Esophagus squamous epithelium (tissue), 5 donors: ENCODE data around the gene TMEM44. TPM values are rescaled to one million over a fixed set of nuclear protein-coding genes. Genes with fewer than 3 reads are reported as not detected.

Experiments
- DNase-seq: peaks from one replicate; lab custom pipeline; 2025; lab: John Stamatoyannopoulos, UW
- H3K27ac ChIP-seq, 4 donors: fragments of 200-600 bp; sonication (generic); one replicate each; pipeline ENCODE4 v1.5.1; 2016 to 2019; ENCODE audit warnings: mild to moderate bottlenecking in 1 of 4
- H3K27me3 ChIP-seq, 4 donors: fragments of 200-600 bp; sonication (generic); 1 replicate in 3 of 4; 2 replicates in 1 of 4; pipeline versions ENCODE4 v1.5.1 to v1.6.0; 2017 to 2021; ENCODE audit warnings: antibody characterized with exemption in 1 of 4
- H3K36me3 ChIP-seq, 3 donors: fragments of 200-600 bp; sonication (generic); one replicate each; pipeline ENCODE4 v1.5.1; 2016 to 2019
- H3K4me1 ChIP-seq, 3 donors: fragments of 200-600 bp; sonication (generic); one replicate each; pipeline ENCODE4 v1.5.1; 2017 to 2019
- H3K4me3 ChIP-seq, 4 donors: fragments of 200-600 bp; sonication (generic); 1 replicate in 3 of 4; 2 replicates in 1 of 4; pipeline ENCODE4 v1.5.1; 2016 to 2019; ENCODE audit warnings: mild to moderate bottlenecking in 2 of 4, moderate library complexity in 1 of 4
- H3K9me3 ChIP-seq, 3 donors: fragments of 200-600 bp; sonication (generic); one replicate each; pipeline ENCODE4 v1.5.1; 2016 to 2019
- CTCF ChIP-seq, 6 experiments: fragments of 450-650 bp in 4 of 6; fragments of 200-600 bp in 2 of 6; sonication (generic) in 2 of 6; IDR thresholded peaks; one replicate each; pipeline ENCODE4 v1.5.1; 2016 to 2019; ENCODE audit warnings: antibody characterized with exemption in 6 of 6, mild to moderate bottlenecking in 4 of 6, moderate library complexity in 4 of 6
- POLR2A ChIP-seq, 4 donors: fragments of 450-650 bp; IDR thresholded peaks; one replicate each; pipeline ENCODE4 v1.6.1; 2017; ENCODE audit warnings: antibody characterized with exemption in 4 of 4, mild to moderate bottlenecking in 4 of 4, moderate library complexity in 3 of 4
- WGBS, 2 donors: methylation state at CpG; one replicate each; pipeline ENCODE4 v1.1.5; 2018; 5-methylcytosine and 5-hydroxymethylcytosine counted together
- intact Hi-C: fragments of 100-400 bp; cut with DNase I; formaldehyde crosslinking; loops from one replicate; pipeline ENCODE4 v1.15.0; 2022
- total RNA-seq, 4 donors: library from RNA; depleted of rRNA; stranded (reverse); fragments of >200 nt; gene quantifications; one replicate each; pipeline ENCODE4 v1.1.0, GENCODE V29; 2016
- donor health status: DM: yes; HTN: yes; CAD: no.

Gene TMEM44
- total RNA-seq, 4 donors from 2014 or later: 4.7 to 11.9 (median 7.6) TPM

- Histone ChIP-seq H3K27me3 (no peaks in the 10 kb centered on the region), H3K4me1 (no peaks in the 10 kb centered on the region), H3K9me3 (no peaks in the 10 kb centered on the region), H3K36me3 (peaks cover 0 to 64% (median 0%) of the 10 kb centered on the region in 3 donors), H3K27ac (no peak overlapping the region), H3K4me3 (no peak overlapping the region)
- intact Hi-C loops: no loop called here
- WGBS, 2 donors: 94 to 95% methylated on average over 6 of the region's 6 CpGs
- TF ChIP-seq CTCF (IDR thresholded peaks at IDR 0.05) (no peak), POLR2A (IDR thresholded peaks at IDR 0.05) (no peak)
- DNase-seq: no peak
These were observed 8.3 kb downstream of the TMEM44 start for GRCh38 chr3:194624956-194625355.

GRCh38 chr3:194623449-194624290 lies 9.5 kb downstream of the TMEM44 start:
- WGBS, 2 donors: 93% methylated on average over 13 to 18 of the region's 25 CpGs
- Histone ChIP-seq H3K4me3 (no peak overlapping the region), H3K27ac (no peak overlapping the region), H3K9me3 (no peaks in the 10 kb centered on the region), H3K36me3 (peaks cover 0 to 53% (median 0%) of the 10 kb centered on the region in 3 donors), H3K27me3 (no peaks in the 10 kb centered on the region), H3K4me1 (no peaks in the 10 kb centered on the region)
- DNase-seq: no peak
- intact Hi-C loops: no loop called here
- TF ChIP-seq CTCF (IDR thresholded peaks at IDR 0.05) (no peak), POLR2A (IDR thresholded peaks at IDR 0.05) (no peak)

GRCh38 chr3:194622621-194623340 lies 10.4 kb downstream of the TMEM44 start:
- intact Hi-C loops: no loop called here
- H3K4me1 ChIP-seq: no peaks in the 10 kb centered on the region
- no peaks in the 10 kb centered on the region for H3K9me3 ChIP-seq
- no peak for TF ChIP-seq POLR2A (IDR thresholded peaks at IDR 0.05)
- no peak for TF ChIP-seq CTCF (IDR thresholded peaks at IDR 0.05)
- H3K27ac ChIP-seq: no peak overlapping the region
- H3K4me3 ChIP-seq: no peak overlapping the region
- WGBS, 2 donors: 92 to 96% methylated on average over 10 to 11 of the region's 26 CpGs
- no peaks in the 10 kb centered on the region for H3K27me3 ChIP-seq
- peaks cover 0 to 44% (median 0%) of the 10 kb centered on the region in 3 donors for H3K36me3 ChIP-seq
- DNase-seq: no peak

GRCh38 chr3:194621947-194622346 lies 11.3 kb downstream of the TMEM44 start:
- H3K9me3 ChIP-seq: no peaks in the 10 kb centered on the region
- TF ChIP-seq POLR2A (IDR thresholded peaks at IDR 0.05) (no peak), CTCF (IDR thresholded peaks at IDR 0.05) (no peak)
- 85 to 92% methylated on average over 12 to 14 of the region's 14 CpGs for WGBS, 2 donors

GRCh38 chr3:194620196-194620595 lies 13.0 kb downstream of the TMEM44 start:
- H3K27ac ChIP-seq: no peak overlapping the region
- H3K36me3 ChIP-seq: peaks cover 0 to 29% (median 0%) of the 10 kb centered on the region in 3 donors

More at GRCh38 chr3:194621947-194622346, 11.3 kb downstream of the TMEM44 start:
- Histone ChIP-seq H3K36me3 (peaks cover 0 to 38% (median 0%) of the 10 kb centered on the region in 3 donors), H3K4me1 (no peaks in the 10 kb centered on the region), H3K27me3 (no peaks in the 10 kb centered on the region), H3K27ac (no peak overlapping the region), H3K4me3 (no peak overlapping the region)
- intact Hi-C loops: no loop called here
- no peak for DNase-seq

More at GRCh38 chr3:194620196-194620595, 13.0 kb downstream of the TMEM44 start:
- H3K9me3 ChIP-seq: no peaks in the 10 kb centered on the region
- H3K27me3 ChIP-seq: no peaks in the 10 kb centered on the region
- intact Hi-C loops: no loop called here
- WGBS, 2 donors: 91 to 92% methylated on average over 5 to 7 of the region's 7 CpGs
- H3K4me1 ChIP-seq: no peaks in the 10 kb centered on the region
- no peak for TF ChIP-seq CTCF (IDR thresholded peaks at IDR 0.05)
- no peak for TF ChIP-seq POLR2A (IDR thresholded peaks at IDR 0.05)
- no peak for DNase-seq
- H3K4me3 ChIP-seq: no peak overlapping the region
